Epithelial cell of esophagus (primary cell): ENCODE data around the gene HOXB9.

Experiments
- DNase-seq: peaks from one replicate; pipeline ENCODE4 v3.0.0; 2010; ENCODE audit warnings: low read depth
- H3K4me3 ChIP-seq: 2 replicates; pipeline ENCODE4 v1.5.1; 2011; ENCODE audit warnings: mild to moderate bottlenecking, low read length, control low read depth
- TF ChIP-seq, protein P1 (sequence below): IDR thresholded peaks from 2 replicates; pipeline ENCODE4 v1.5.1; 2011; ENCODE audit warnings: low read depth, mild to moderate bottlenecking, low read length, control low read depth, inconsistent platforms; ENCODE audit not compliant: insufficient read depth; ENCODE audit errors: missing control alignments

Gene HOXB9

DNA sequence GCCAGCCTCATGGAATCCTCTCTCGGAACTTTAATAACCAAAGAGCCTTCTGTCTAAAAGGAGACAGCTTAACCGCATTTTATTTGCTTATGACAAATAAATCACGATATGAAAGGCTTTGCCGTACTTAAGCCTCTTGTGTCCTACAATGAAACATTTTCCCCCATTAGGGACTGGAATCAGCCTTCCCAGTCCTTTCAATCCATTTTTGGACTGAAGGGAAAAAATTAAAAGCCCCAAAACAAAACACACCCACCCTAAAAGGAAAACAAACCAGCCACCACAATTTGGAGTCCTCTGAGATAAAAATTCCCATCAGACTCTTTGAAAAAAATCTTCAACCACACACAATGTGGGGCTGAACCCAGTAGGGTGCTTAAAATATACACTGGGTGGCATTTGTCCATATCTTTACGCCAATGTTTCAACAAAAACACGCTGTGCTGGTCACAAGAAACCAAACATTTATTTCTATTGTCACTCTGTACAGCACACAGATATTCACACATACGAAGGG is 51.0 kb downstream of the HOXB9 start:
- no peak overlapping the region for H3K4me3 ChIP-seq
- TF ChIP-seq, protein P1, sequence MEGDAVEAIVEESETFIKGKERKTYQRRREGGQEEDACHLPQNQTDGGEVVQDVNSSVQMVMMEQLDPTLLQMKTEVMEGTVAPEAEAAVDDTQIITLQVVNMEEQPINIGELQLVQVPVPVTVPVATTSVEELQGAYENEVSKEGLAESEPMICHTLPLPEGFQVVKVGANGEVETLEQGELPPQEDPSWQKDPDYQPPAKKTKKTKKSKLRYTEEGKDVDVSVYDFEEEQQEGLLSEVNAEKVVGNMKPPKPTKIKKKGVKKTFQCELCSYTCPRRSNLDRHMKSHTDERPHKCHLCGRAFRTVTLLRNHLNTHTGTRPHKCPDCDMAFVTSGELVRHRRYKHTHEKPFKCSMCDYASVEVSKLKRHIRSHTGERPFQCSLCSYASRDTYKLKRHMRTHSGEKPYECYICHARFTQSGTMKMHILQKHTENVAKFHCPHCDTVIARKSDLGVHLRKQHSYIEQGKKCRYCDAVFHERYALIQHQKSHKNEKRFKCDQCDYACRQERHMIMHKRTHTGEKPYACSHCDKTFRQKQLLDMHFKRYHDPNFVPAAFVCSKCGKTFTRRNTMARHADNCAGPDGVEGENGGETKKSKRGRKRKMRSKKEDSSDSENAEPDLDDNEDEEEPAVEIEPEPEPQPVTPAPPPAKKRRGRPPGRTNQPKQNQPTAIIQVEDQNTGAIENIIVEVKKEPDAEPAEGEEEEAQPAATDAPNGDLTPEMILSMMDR, result no peak
- no peak for DNase-seq

DNA sequence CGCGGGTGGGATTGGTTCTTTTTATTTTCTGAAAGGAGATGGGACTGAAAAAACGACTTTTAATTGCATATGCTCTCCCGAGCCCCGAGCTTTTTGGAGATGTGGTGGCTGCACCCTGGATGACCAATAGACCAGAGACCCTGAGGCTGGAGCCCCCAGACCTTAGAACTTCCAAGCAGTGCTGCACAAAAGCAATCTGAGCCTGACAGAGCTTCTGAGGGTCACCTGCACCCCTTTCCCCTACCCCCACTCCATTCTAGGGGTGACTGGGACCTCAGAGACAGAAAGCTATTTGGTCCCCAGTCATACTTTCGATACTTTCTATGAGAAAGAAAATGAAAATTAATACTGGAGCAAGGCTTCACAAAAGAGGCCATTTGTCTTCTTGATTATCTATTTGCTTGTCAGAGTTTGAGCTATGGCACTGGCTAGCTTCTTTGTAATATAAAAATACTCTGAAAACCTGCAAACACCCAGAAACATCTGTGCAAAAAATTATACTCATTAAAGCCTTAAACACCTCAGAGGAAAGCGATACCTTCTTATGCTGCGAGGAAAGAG is 51.6 kb downstream of the HOXB9 start:
- DNase-seq, result no peak
- TF ChIP-seq, protein P1, result no peak
- no peak overlapping the region for H3K4me3 ChIP-seq

DNA sequence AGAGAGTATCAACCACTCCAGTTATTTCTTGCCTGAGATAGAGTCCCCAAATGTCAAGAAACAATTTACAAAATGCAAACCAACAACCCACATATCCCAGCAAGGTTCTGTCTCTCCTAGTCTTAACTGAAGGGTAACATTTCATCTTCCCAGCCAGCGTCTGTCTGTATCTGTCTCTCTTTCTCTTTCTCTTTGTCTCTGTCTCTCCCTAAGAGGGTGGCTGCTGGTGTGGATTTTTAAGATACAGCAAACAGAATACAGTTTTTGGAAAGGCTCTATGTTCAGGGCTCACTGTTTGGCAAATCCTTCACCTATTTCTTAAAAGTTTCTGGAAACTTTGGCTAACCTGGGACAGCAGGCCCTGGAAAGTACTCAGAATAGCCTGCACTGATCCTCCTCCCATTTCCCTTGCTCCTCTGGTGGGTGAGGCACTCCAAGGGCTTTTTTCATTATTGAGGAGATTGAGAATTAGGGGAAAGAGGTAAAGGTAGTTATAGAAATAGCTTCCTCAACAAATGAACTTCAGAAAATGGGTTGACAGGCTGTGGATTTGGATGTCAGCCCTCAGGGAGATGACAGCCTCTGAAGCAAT is 54.2 kb downstream of the HOXB9 start:
- TF ChIP-seq, protein P1, result no peak
- no peak overlapping the region for H3K4me3 ChIP-seq
- no peak for DNase-seq
